Kidney tubule cell (primary cell): Measurements from ENCODE around the gene LUM.

Source experiments
- DNase-seq: peaks from one replicate; pipeline ENCODE4 v3.0.0-alpha.2; 2018; ENCODE audit warnings: low spot score

Gene LUM

GRCh38 chr12:91074154-91074709, 37.1 kb downstream of the LUM start:
- DNase-seq = no peak

- DNase-seq = no peak
These were observed 37.9 kb downstream of the LUM start for GRCh38 chr12:91073426-91073825.

- DNase-seq = no peak
These were observed 38.4 kb downstream of the LUM start for GRCh38 chr12:91072931-91073330.

- no peak for DNase-seq
These were observed 40.4 kb downstream of the LUM start for GRCh38 chr12:91070936-91071335.

GRCh38 chr12:91065396-91065795, 45.9 kb downstream of the LUM start:
- DNase-seq = no peak

- DNase-seq = no peak
These were observed 46.7 kb downstream of the LUM start for GRCh38 chr12:91064640-91065039.

GRCh38 chr12:91061091-91061490, 50.2 kb downstream of the LUM start:
- no peak for DNase-seq

GRCh38 chr12:91059211-91059610, 52.1 kb downstream of the LUM start:
- DNase-seq = no peak

GRCh38 chr12:91058786-91059185, 52.5 kb downstream of the LUM start:
- DNase-seq = no peak

GRCh38 chr12:91057368-91058165, 53.7 kb downstream of the LUM start, which contains the start of gene KERA:
Gene KERA, minus strand, starts transcription at chr12:91058024. Its CDS starts 1,743 bp downstream, at chr12:91056281.
- DNase-seq = no peak

- no peak for DNase-seq
These were observed 54.8 kb downstream of the LUM start for GRCh38 chr12:91056488-91056887.

- no peak for DNase-seq
These were observed 55.3 kb downstream of the LUM start for GRCh38 chr12:91055976-91056375.

- no peak for DNase-seq
These were observed 57.2 kb downstream of the LUM start for GRCh38 chr12:91053951-91054715.
